Brain microvascular endothelial cell (primary cell): ENCODE measurements around the gene CBFA2T3.

Experiments
- DNase-seq: peaks from one replicate; pipeline ENCODE4 v3.0.0-alpha.2; 2020
- H3K27ac ChIP-seq: fragments of 250-450 bp; sonication (Bioruptor Pico); 2 replicates; pipeline ENCODE4 v1.5.1; 2020; ENCODE audit warnings: mild to moderate bottlenecking, moderate library complexity
- H3K27me3 ChIP-seq: fragments of 250-450 bp; sonication (Bioruptor Pico); replicated peaks from 2 replicates; pipeline ENCODE4 v1.5.1; 2020; ENCODE audit warnings: mild to moderate bottlenecking
- H3K36me3 ChIP-seq: fragments of 250-450 bp; sonication (Bioruptor Pico); replicated peaks from 2 replicates; pipeline ENCODE4 v1.5.1; 2020; ENCODE audit warnings: mild to moderate bottlenecking
- H3K4me3 ChIP-seq: 2 replicates; pipeline ENCODE4 v1.5.1; 2011; ENCODE audit warnings: low read depth, mild to moderate bottlenecking, control low read depth, low read length, moderate library complexity
- CTCF ChIP-seq: IDR thresholded peaks from 2 replicates; pipeline ENCODE4 v1.5.1; 2011; ENCODE audit warnings: low read depth, mild to moderate bottlenecking, moderate library complexity, low read length, control low read depth, inconsistent platforms; ENCODE audit errors: missing control alignments
- in situ Hi-C: cut with HindIII; loops from 2 replicates; pipeline ENCODE4 v1.10.0; 2017; ENCODE audit warnings: low sequenced_read_pairs, low pct_ligation_motif_present

CBFA2T3 gene

GRCh38 chr16:88885693-88886280 lies 91.2 kb downstream of the CBFA2T3 start:
- no peak for DNase-seq
- in situ Hi-C loops: no loop called here
- H3K36me3 ChIP-seq: no peaks in the 10 kb centered on the region
- TF ChIP-seq CTCF: no peak
- H3K27ac ChIP-seq: no peak overlapping the region
- no peak overlapping the region for H3K4me3 ChIP-seq
- peaks cover 13% of the 10 kb centered on the region for H3K27me3 ChIP-seq

GRCh38 chr16:88884569-88885271 lies 92.3 kb downstream of the CBFA2T3 start:
- Histone ChIP-seq H3K36me3 (no peaks in the 10 kb centered on the region), H3K27ac (no peak overlapping the region), H3K27me3 (peaks cover 24% of the 10 kb centered on the region), H3K4me3 (no peak overlapping the region)
- DNase-seq: no peak
- TF ChIP-seq CTCF: no peak
- in situ Hi-C loops: no loop called here

GRCh38 chr16:88883946-88884345 lies 93.1 kb downstream of the CBFA2T3 start:
- no peaks in the 10 kb centered on the region for H3K36me3 ChIP-seq
- in situ Hi-C loops: no loop called here
- H3K27ac ChIP-seq: no peak overlapping the region
- TF ChIP-seq CTCF: no peak
- no peak for DNase-seq
- H3K27me3 ChIP-seq: peaks cover 30% of the 10 kb centered on the region
- H3K4me3 ChIP-seq: no peak overlapping the region

- Histone ChIP-seq H3K36me3 (no peaks in the 10 kb centered on the region), H3K4me3 (no peak overlapping the region), H3K27ac (no peak overlapping the region), H3K27me3 (peaks cover 30% of the 10 kb centered on the region)
- no peak for DNase-seq
- in situ Hi-C loops: no loop called here
- TF ChIP-seq CTCF: no peak
Observed at GRCh38 chr16:88883117-88883895, 93.7 kb downstream of the CBFA2T3 start.

- in situ Hi-C loops: no loop called here
- no peak for TF ChIP-seq CTCF
- no peak overlapping the region for H3K4me3 ChIP-seq
- H3K27ac ChIP-seq: no peak overlapping the region
- DNase-seq: no peak
- no peaks in the 10 kb centered on the region for H3K36me3 ChIP-seq
- peaks cover 30% of the 10 kb centered on the region for H3K27me3 ChIP-seq
Observed at GRCh38 chr16:88882358-88883030, 94.5 kb downstream of the CBFA2T3 start.
